PC-3 (cell line): ENCODE results near the gene FCSK.

Experiments
- CTCF ChIP-seq: fragments of 300-600 bp; sonication (generic); conservative IDR thresholded peaks from 2 replicates; pipeline ENCODE4 v1.5.1; 2017; ENCODE audit warnings: antibody characterized with exemption, low read depth, mild to moderate bottlenecking, low read length
- EZH2 ChIP-seq: fragments of 300-600 bp; sonication (generic); IDR thresholded peaks from one replicate; pipeline ENCODE4 v1.6.1; 2017; ENCODE audit warnings: antibody characterized with exemption, mild to moderate bottlenecking, low read length; ENCODE audit not compliant: unreplicated experiment

GRCh38 chr16:70482624-70483023, 28.2 kb downstream of the FCSK start:
- TF ChIP-seq CTCF (no peak), EZH2 (no peak)
